Non-pigmented ciliary epithelial cell (primary cell): Measurements from ENCODE around the gene SLC13A1.

Experiments used
- DNase-seq: peaks from one replicate; pipeline ENCODE4 v3.0.0-alpha.2; 2010; ENCODE audit warnings: low read depth

SLC13A1 gene

GRCh38 chr7:123191132-123191531 is 8.6 kb downstream of the SLC13A1 start:
- DNase-seq: no peak

- no peak for DNase-seq
These were observed 9.5 kb downstream of the SLC13A1 start for GRCh38 chr7:123190109-123190831.

GRCh38 chr7:123185756-123186155 is 14.0 kb downstream of the SLC13A1 start:
- no peak for DNase-seq

- no peak for DNase-seq
These were observed 15.5 kb downstream of the SLC13A1 start for GRCh38 chr7:123184271-123184670.

GRCh38 chr7:123183431-123183830 is 16.3 kb downstream of the SLC13A1 start:
- no peak for DNase-seq

GRCh38 chr7:123177442-123177841 is 22.3 kb downstream of the SLC13A1 start:
- no peak for DNase-seq

GRCh38 chr7:123170333-123171246 is 29.2 kb downstream of the SLC13A1 start:
- no peak for DNase-seq

GRCh38 chr7:123169065-123169464 is 30.7 kb downstream of the SLC13A1 start:
- no peak for DNase-seq

GRCh38 chr7:123157606-123158005 is 42.2 kb downstream of the SLC13A1 start:
- DNase-seq: no peak

- no peak for DNase-seq
These were observed 44.2 kb downstream of the SLC13A1 start for GRCh38 chr7:123155571-123155970.

- DNase-seq: peak; percentile 50
These were observed 45.4 kb downstream of the SLC13A1 start for GRCh38 chr7:123154231-123154860.

- no peak for DNase-seq
These were observed 48.3 kb downstream of the SLC13A1 start for GRCh38 chr7:123151443-123151842.

GRCh38 chr7:123148813-123149212 is 51.0 kb downstream of the SLC13A1 start:
- DNase-seq: no peak

- no peak for DNase-seq
These were observed 56.3 kb downstream of the SLC13A1 start for GRCh38 chr7:123143252-123144006.

- no peak for DNase-seq
These were observed 59.2 kb downstream of the SLC13A1 start for GRCh38 chr7:123140561-123140960.

GRCh38 chr7:123135960-123136359 is 63.8 kb downstream of the SLC13A1 start:
- DNase-seq: no peak

GRCh38 chr7:123133924-123134323 is 65.8 kb downstream of the SLC13A1 start:
- DNase-seq: no peak

- no peak for DNase-seq
These were observed 67.8 kb downstream of the SLC13A1 start for GRCh38 chr7:123131961-123132360.

GRCh38 chr7:123131556-123131955 is 68.2 kb downstream of the SLC13A1 start:
- DNase-seq: no peak

- no peak for DNase-seq
These were observed 68.6 kb downstream of the SLC13A1 start for GRCh38 chr7:123131140-123131539.

- no peak for DNase-seq
These were observed 73.1 kb downstream of the SLC13A1 start for GRCh38 chr7:123126691-123127090.

- DNase-seq: no peak
These were observed 73.6 kb downstream of the SLC13A1 start for GRCh38 chr7:123126171-123126570.
